Endothelial cell of coronary artery (primary cell): ENCODE measurements around the gene ASB11. TPM values are rescaled to one million over a fixed set of nuclear protein-coding genes. Genes with fewer than 3 reads are reported as not detected.

Experiments used
- total RNA-seq: library from RNA; depleted of rRNA; stranded (reverse); fragments of >200 nt; gene quantifications from 2 replicates; pipeline ENCODE4 v1.2.3, GENCODE V29; 2014

ASB11 gene
- total RNA-seq, result under 0.01 and 0.09 TPM in 2 replicates

GRCh38 chrX:15315509-15315908 is at the start of gene ASB11:
ASB11 (minus strand) TSS chrX:15315640; CDS start chrX:15315605, 35 bp downstream.

DNA sequence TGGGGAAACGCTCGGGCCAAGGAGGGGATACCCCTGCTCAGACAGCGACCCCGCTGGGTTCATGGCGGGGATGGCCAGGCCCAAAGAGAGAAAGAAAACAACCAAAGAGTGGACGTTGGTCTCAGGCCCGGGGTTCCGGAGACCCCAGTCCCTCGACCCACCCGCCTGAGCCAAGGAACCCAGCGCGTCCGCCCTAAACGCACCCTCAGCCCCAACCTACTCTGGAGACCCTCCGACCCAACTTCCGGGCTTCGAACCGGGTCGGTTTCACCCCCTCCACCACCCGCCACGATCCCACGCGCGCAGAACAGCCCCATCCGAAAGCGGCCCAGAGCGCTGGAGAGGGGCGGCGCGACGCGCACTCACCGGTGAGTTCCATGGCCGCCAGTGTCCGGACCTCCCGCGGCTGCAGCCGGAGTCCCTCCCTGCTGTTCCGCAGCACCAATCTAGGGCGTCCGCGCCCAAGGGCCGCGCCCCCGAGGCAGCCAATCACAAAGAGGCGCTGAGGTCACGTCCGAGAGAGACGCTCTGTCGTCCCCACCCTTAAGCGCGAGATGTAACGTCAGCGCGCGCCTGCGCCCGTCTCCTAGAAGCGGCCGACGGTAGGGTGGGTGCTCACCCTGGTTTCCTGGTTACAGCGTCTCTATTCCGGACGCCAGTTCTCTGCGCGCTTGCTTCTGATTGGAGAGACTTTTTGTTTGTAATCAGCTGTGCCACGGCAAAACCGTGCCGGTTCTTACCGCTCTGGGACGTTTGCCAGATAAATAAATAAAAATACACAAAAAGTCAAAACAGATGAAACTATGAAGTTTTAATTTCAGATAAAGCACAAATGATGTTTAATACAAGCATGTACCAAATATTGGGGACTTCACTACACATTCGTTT is 19.9 kb upstream of the ASB11 start, which contains the start of gene PIGA:
TSS of gene PIGA (minus strand) at position 389 of the 888 bp plus-strand sequence. CDS start 3,593 bp downstream, outside the sequence.

GRCh38 chrX:15269618-15270521 is 45.6 kb downstream of the ASB11 start, which contains the start of gene ASB9:
ASB9 (minus strand) TSS chrX:15270083; CDS start chrX:15269874, 209 bp downstream.

Other genes with a start within 250 kb of the ASB11 start
- gene ASB9, start 45.6 kb downstream of the ASB11 start, total RNA-seq, result 7.6 and 14.4 TPM in 2 replicates
- gene PIGA, start 19.9 kb upstream of the ASB11 start, total RNA-seq, result 9.4 and 11.0 TPM in 2 replicates
- 0.09 and 0.85 TPM in 2 replicates for gene VEGFD, start 68.8 kb upstream of the ASB11 start, total RNA-seq
- 67.0 and 285 TPM in 2 replicates for gene PIR, start 177.7 kb upstream of the ASB11 start, total RNA-seq
- 148 and 192 TPM in 2 replicates for gene BMX, start 185.2 kb upstream of the ASB11 start, total RNA-seq